IMR-90 (cell line): Measurements from ENCODE around the gene LILRB1. TPM values are rescaled to one million over a fixed set of nuclear protein-coding genes. Genes with fewer than 3 reads are reported as not detected.

ENCODE experiments used
- ATAC-seq: fragments of 200-7000 bp; cut with Tn5 transposase; 2 replicates; pipeline ENCODE4 v1.9.1; 2020; ENCODE audit warnings: low read depth, mild to moderate bottlenecking, moderate library complexity
- BruUV-seq: library from RNA; stranded (reverse); fragments of 400-500 nt; replicated peaks from 2 replicates; lab custom pipeline; 2021; lab: Mats Ljungman, UMichigan
- CTCF ChIA-PET: fragments of 300-600 bp; formaldehyde crosslinking; extraction: SDS; loops from one replicate; lab custom pipeline; 2021; ENCODE audit warnings: antibody characterized with exemption; lab: Yijun Ruan, JAX
- POLR2A ChIA-PET: fragments of 300-600 bp; sonication (Branson Sonifier 250); formaldehyde crosslinking; loops from one replicate; lab custom pipeline; 2022; ENCODE audit warnings: antibody characterized with exemption; ENCODE audit not compliant: unreplicated experiment; lab: Charles Lee
- DNase-seq: peaks from one replicate; pipeline ENCODE4 v3.0.0; 2013
- H2AFZ ChIP-seq: replicated peaks from 2 replicates; pipeline ENCODE3; 2013; ENCODE audit warnings: low read length, mild to moderate bottlenecking; ENCODE audit not compliant: poor library complexity
- H2AK5ac ChIP-seq: 2 replicates; pipeline ENCODE4 v1.6.1; 2013; ENCODE audit warnings: low read depth, low read length, inconsistent platforms
- H2AK9ac ChIP-seq: replicated peaks from 2 replicates; pipeline ENCODE3; 2013; ENCODE audit warnings: mild to moderate bottlenecking, low read depth, low read length, moderate library complexity; ENCODE audit not compliant: poor library complexity
- H2BK120ac ChIP-seq: 2 replicates; pipeline ENCODE4 v1.6.1; 2013; ENCODE audit warnings: low read depth, low read length, inconsistent platforms
- H2BK15ac ChIP-seq: 3 replicates; pipeline ENCODE4 v1.6.1; 2013; ENCODE audit warnings: low read depth, low read length, inconsistent platforms
- H2BK20ac ChIP-seq: 2 replicates; pipeline ENCODE4 v1.6.1; 2013; ENCODE audit warnings: low read depth, mild to moderate bottlenecking, inconsistent platforms, low read length, moderate library complexity
- H2BK5ac ChIP-seq: 2 replicates; pipeline ENCODE4 v1.6.1; 2013; ENCODE audit warnings: mild to moderate bottlenecking, low read depth, low read length, inconsistent platforms; ENCODE audit not compliant: poor library complexity, severe bottlenecking
- H3K14ac ChIP-seq: replicated peaks from 2 replicates; pipeline ENCODE4 v1.6.1; 2013; ENCODE audit warnings: low read depth, low read length, inconsistent platforms
- H3K18ac ChIP-seq: 2 replicates; pipeline ENCODE4 v1.6.1; 2013; ENCODE audit warnings: low read depth, low read length, control low read depth
- H3K23ac ChIP-seq: 2 replicates; pipeline ENCODE4 v1.6.1; 2013; ENCODE audit warnings: low read depth, low read length, inconsistent platforms
- H3K27ac ChIP-seq: 2 replicates; pipeline ENCODE4 v1.5.1; 2013; ENCODE audit warnings: mild to moderate bottlenecking, control low read depth, low read length; ENCODE audit not compliant: insufficient read depth
- H3K27me3 ChIP-seq: 2 replicates; pipeline ENCODE4 v1.6.1; 2013; ENCODE audit warnings: low read length; ENCODE audit not compliant: control insufficient read depth, insufficient read depth
- H3K36me3 ChIP-seq: 2 replicates; pipeline ENCODE4 v1.6.1; 2013; ENCODE audit warnings: low read length, mixed read lengths; ENCODE audit not compliant: control insufficient read depth, insufficient read depth
- H3K4ac ChIP-seq: 2 replicates; pipeline ENCODE4 v1.6.1; 2013; ENCODE audit warnings: low read depth, low read length, inconsistent platforms
- H3K4me1 ChIP-seq: 2 replicates; pipeline ENCODE4 v1.6.1; 2013; ENCODE audit warnings: low read length, mixed read lengths; ENCODE audit not compliant: control insufficient read depth, insufficient read depth
- H3K4me2 ChIP-seq: 2 replicates; pipeline ENCODE4 v1.6.1; 2013; ENCODE audit warnings: low read depth, mild to moderate bottlenecking, control low read depth, low read length, moderate library complexity
- H3K4me3 ChIP-seq: 2 replicates; pipeline ENCODE4 v1.5.1; 2013; ENCODE audit warnings: low read depth, mild to moderate bottlenecking, control low read depth, low read length, moderate library complexity; ENCODE audit not compliant: insufficient read depth
- H3K56ac ChIP-seq: 2 replicates; pipeline ENCODE4 v1.6.1; 2013; ENCODE audit warnings: low read length, inconsistent platforms; ENCODE audit not compliant: insufficient read depth; ENCODE audit errors: extremely low read depth
- H3K79me1 ChIP-seq, 2 experiments: 2 replicates each; pipeline ENCODE4 v1.6.1; 2013; ENCODE audit warnings: low read length in 2 of 2, inconsistent platforms in 1 of 2, low read depth in 1 of 2
- H3K9ac ChIP-seq: 2 replicates; pipeline ENCODE4 v1.6.1; 2013; ENCODE audit warnings: low read depth, low read length, control low read depth
- H3K9me1 ChIP-seq: 2 replicates; pipeline ENCODE4 v1.6.1; 2013; ENCODE audit warnings: low read length, inconsistent platforms; ENCODE audit not compliant: insufficient read depth
- H3K9me3 ChIP-seq: 2 replicates; pipeline ENCODE4 v1.6.1; 2013; ENCODE audit warnings: low read length; ENCODE audit not compliant: control insufficient read depth, insufficient read depth
- H4K20me1 ChIP-seq: 2 replicates; pipeline ENCODE4 v1.6.1; 2013; ENCODE audit warnings: low read length, inconsistent platforms; ENCODE audit not compliant: insufficient read depth
- H4K5ac ChIP-seq: 2 replicates; pipeline ENCODE4 v1.6.1; 2013; ENCODE audit warnings: mild to moderate bottlenecking, low read depth, low read length, control low read depth
- H4K8ac ChIP-seq, 2 experiments: 2 replicates each; pipeline ENCODE4 v1.6.1; 2013; ENCODE audit warnings: low read depth in 2 of 2, low read length in 2 of 2, control low read depth in 1 of 2, inconsistent platforms in 1 of 2
- H4K91ac ChIP-seq: 2 replicates; pipeline ENCODE4 v1.6.1; 2013; ENCODE audit warnings: low read depth, low read length, inconsistent platforms; ENCODE audit not compliant: insufficient read depth
- BHLHE40 ChIP-seq: fragments of 150-350 bp; IDR thresholded peaks from 2 replicates; pipeline ENCODE4 v1.6.1; 2016; ENCODE audit warnings: mild to moderate bottlenecking, low read depth, low read length
- CEBPB ChIP-seq: IDR thresholded peaks from 2 replicates; pipeline ENCODE4 v1.6.1; 2012; ENCODE audit warnings: low read depth, low read length, improper control_type of control experiment
- CHD1 ChIP-seq: IDR thresholded peaks from 2 replicates; pipeline ENCODE4 v1.6.1; 2012; ENCODE audit warnings: low read depth, low read length, improper control_type of control experiment
- ELK1 ChIP-seq: fragments of 150-350 bp; IDR thresholded peaks from 2 replicates; pipeline ENCODE4 v1.6.1; 2016; ENCODE audit warnings: low read depth, mild to moderate bottlenecking, low read length, moderate library complexity, borderline replicate concordance
- FOS ChIP-seq: fragments of 150-350 bp; IDR thresholded peaks from 2 replicates; pipeline ENCODE4 v1.6.1; 2016; ENCODE audit warnings: low read depth, low read length
- MAFK ChIP-seq: IDR thresholded peaks from 2 replicates; pipeline ENCODE4 v1.6.1; 2012; ENCODE audit warnings: low read depth, low read length, improper control_type of control experiment
- MAZ ChIP-seq: IDR thresholded peaks from 2 replicates; pipeline ENCODE4 v1.6.1; 2012; ENCODE audit warnings: low read depth, mild to moderate bottlenecking, low read length, improper control_type of control experiment, moderate library complexity, borderline replicate concordance
- MXI1 ChIP-seq: IDR thresholded peaks from 2 replicates; pipeline ENCODE4 v1.6.1; 2012; ENCODE audit warnings: low read depth, mild to moderate bottlenecking, low read length, moderate library complexity, borderline replicate concordance
- POLR2A ChIP-seq: IDR thresholded peaks from 2 replicates; pipeline ENCODE4 v1.6.1; 2012; ENCODE audit warnings: mild to moderate bottlenecking, low read depth, low read length
- RAD21 ChIP-seq: IDR thresholded peaks from 2 replicates; pipeline ENCODE4 v1.6.1; 2012; ENCODE audit warnings: low read length, improper control_type of control experiment
- RCOR1 ChIP-seq: IDR thresholded peaks from 2 replicates; pipeline ENCODE4 v1.6.1; 2012; ENCODE audit warnings: mild to moderate bottlenecking, low read length, improper control_type of control experiment; ENCODE audit not compliant: insufficient replicate concordance
- RFX5 ChIP-seq: IDR thresholded peaks from 2 replicates; pipeline ENCODE4 v1.8.0; 2012; ENCODE audit warnings: low read depth, mild to moderate bottlenecking, low read length, moderate library complexity
- SMC3 ChIP-seq: fragments of 150-350 bp; IDR thresholded peaks from 2 replicates; pipeline ENCODE4 v1.6.1; 2016; ENCODE audit warnings: low read depth, mild to moderate bottlenecking, antibody characterized with exemption, low read length, moderate library complexity
- USF2 ChIP-seq: fragments of 150-350 bp; IDR thresholded peaks from 2 replicates; pipeline ENCODE4 v1.6.1; 2017; ENCODE audit warnings: mild to moderate bottlenecking, antibody characterized with exemption, low read length, low read depth
- WGBS, 2 experiments: methylation state at CpG; one replicate each; pipeline versions ENCODE4 v1.1.5 to v1.1.7; 2013; ENCODE audit warnings: missing lambda C conversion rate in 2 of 2; ENCODE audit not compliant: insufficient read length in 1 of 2; ENCODE audit errors: extremely low coverage in 2 of 2; 5-methylcytosine and 5-hydroxymethylcytosine counted together
- dilution Hi-C: fragments of 300-500 bp; cut with HindIII; formaldehyde crosslinking; loops from one replicate; pipeline ENCODE4 v1.14.3; 2018; ENCODE audit warnings: low sequenced_read_pairs; ENCODE audit not compliant: unreplicated experiment
- in situ Hi-C: fragments of 300-500 bp; cut with MboI; formaldehyde crosslinking; loops from 3 replicates; pipeline ENCODE4 v1.14.3; 2019; ENCODE audit warnings: low sequenced_read_pairs, inconsistent platforms, mixed read lengths
- intact Hi-C: fragments of 100-400 bp; cut with micrococcal nuclease; formaldehyde crosslinking; loops from 2 replicates; pipeline ENCODE4 v1.10.0; 2022
- polyA plus RNA-seq, 3 experiments: library from polyadenylated mRNA; depleted of rRNA; stranded (reverse); fragments of >200 nt; gene quantifications; 2 replicates each; pipeline ENCODE4 v1.2.3, GENCODE V29; 2012; ENCODE audit warnings: low replicate concordance in 1 of 3
- total RNA-seq: library from RNA; depleted of rRNA; stranded (reverse); fragments of >200 nt; gene quantifications from 2 replicates; pipeline ENCODE4 v1.2.3, GENCODE V29; 2012
- TF ChIP-seq, protein P1 (sequence below): conservative IDR thresholded peaks from 2 replicates; pipeline ENCODE4 v1.5.1; 2012; ENCODE audit warnings: mild to moderate bottlenecking, low read depth, low read length, improper control_type of control experiment

LILRB1 gene
- total and polyA plus RNA-seq, 2 of the 4 experiments (the other 2 are of a cell fraction) = not detected

GRCh38 chr19:54684527-54684926 is 54.2 kb downstream of the LILRB1 start:
- no peak overlapping the region for H3K4ac ChIP-seq
- WGBS, 2 experiments = 0% methylated on average over 1 of the region's 3 CpGs; no CpG with 5 or more reads in 1 of the 2 experiments
- ATAC-seq = no peak
- no peak overlapping the region for H2BK20ac ChIP-seq
- H3K9ac ChIP-seq = no peak overlapping the region
- H3K9me3 ChIP-seq = 0 out of 2 replicates have a peak, but pooled peaks cover 3% of the 10 kb centered on the region
- DNase-seq = no peak
- H3K18ac ChIP-seq = no peak overlapping the region
- H2AFZ ChIP-seq = no peak overlapping the region
- no peaks in the 10 kb centered on the region for H3K79me1 ChIP-seq
- H4K5ac ChIP-seq = no peak overlapping the region
- no peak overlapping the region for H3K23ac ChIP-seq
- no peaks in the 10 kb centered on the region for H3K9me1 ChIP-seq
- BruUV-seq = no TSS peak
- in situ Hi-C loops = no loop called here
- H4K20me1 ChIP-seq = no peaks in the 10 kb centered on the region
- no peak overlapping the region for H4K8ac ChIP-seq
- H3K4me3 ChIP-seq = no peak overlapping the region
- H4K91ac ChIP-seq = no peak overlapping the region
- no peak overlapping the region for H3K14ac ChIP-seq
- H2AK5ac ChIP-seq = no peak overlapping the region
- no peak for TF ChIP-seq MAZ
- TF ChIP-seq RFX5 = no peak
- no peak for TF ChIP-seq USF2
- TF ChIP-seq CEBPB = no peak
- no peak for TF ChIP-seq CHD1
- TF ChIP-seq MAFK = no peak
- TF ChIP-seq RAD21 = no peak
- no peak for TF ChIP-seq SMC3
- TF ChIP-seq FOS = no peak
- TF ChIP-seq, protein P1, sequence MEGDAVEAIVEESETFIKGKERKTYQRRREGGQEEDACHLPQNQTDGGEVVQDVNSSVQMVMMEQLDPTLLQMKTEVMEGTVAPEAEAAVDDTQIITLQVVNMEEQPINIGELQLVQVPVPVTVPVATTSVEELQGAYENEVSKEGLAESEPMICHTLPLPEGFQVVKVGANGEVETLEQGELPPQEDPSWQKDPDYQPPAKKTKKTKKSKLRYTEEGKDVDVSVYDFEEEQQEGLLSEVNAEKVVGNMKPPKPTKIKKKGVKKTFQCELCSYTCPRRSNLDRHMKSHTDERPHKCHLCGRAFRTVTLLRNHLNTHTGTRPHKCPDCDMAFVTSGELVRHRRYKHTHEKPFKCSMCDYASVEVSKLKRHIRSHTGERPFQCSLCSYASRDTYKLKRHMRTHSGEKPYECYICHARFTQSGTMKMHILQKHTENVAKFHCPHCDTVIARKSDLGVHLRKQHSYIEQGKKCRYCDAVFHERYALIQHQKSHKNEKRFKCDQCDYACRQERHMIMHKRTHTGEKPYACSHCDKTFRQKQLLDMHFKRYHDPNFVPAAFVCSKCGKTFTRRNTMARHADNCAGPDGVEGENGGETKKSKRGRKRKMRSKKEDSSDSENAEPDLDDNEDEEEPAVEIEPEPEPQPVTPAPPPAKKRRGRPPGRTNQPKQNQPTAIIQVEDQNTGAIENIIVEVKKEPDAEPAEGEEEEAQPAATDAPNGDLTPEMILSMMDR = no peak
- no peak for TF ChIP-seq ELK1
- no peak for TF ChIP-seq RCOR1
- TF ChIP-seq BHLHE40 = no peak
- no peak for TF ChIP-seq MXI1
- no peak for TF ChIP-seq POLR2A
- H2BK120ac ChIP-seq = no peak overlapping the region
- no peaks in the 10 kb centered on the region for H3K36me3 ChIP-seq
- POLR2A ChIA-PET = no interaction called here
- CTCF ChIA-PET = no interaction called here
- no peaks in the 10 kb centered on the region for H3K27me3 ChIP-seq
- dilution Hi-C loops = no loop called here
- H2BK15ac ChIP-seq = no peak overlapping the region
- H3K56ac ChIP-seq = no peak overlapping the region
- intact Hi-C loops = no loop called here
- no peak overlapping the region for H2BK5ac ChIP-seq
- H2AK9ac ChIP-seq = no peak overlapping the region
- no peaks in the 10 kb centered on the region for H3K4me1 ChIP-seq
- H3K27ac ChIP-seq = no peak overlapping the region
- no peak overlapping the region for H3K4me2 ChIP-seq
